GM12873 (cell line): ENCODE measurements around the gene ANKS4B.

Experiments
- TF ChIP-seq, protein P1 (sequence below): IDR thresholded peaks from 2 replicates; pipeline ENCODE4 v1.5.1; 2012; ENCODE audit warnings: low read depth, mild to moderate bottlenecking, moderate library complexity, low read length, control low read depth; ENCODE audit not compliant: insufficient read depth; ENCODE audit errors: missing control alignments

Gene ANKS4B

DNA sequence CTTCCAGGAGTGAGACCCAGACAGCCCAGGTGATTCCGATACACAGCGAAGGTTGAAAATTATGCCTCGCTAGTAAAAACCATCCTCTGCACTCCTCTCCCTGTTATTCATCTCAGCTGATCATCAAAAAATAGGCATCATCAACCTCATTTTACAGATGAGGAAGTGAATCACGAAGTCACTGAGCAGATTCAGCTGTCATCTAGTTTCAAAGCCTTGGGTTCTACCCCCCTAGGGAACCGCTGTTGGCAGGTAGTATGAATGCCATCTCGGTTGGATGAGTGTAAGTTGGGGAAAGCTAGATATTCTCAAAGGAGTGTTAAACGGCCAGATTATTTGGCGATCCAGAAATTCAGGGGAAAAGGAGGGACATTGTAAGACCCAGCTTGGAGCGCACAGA lies 42.6 kb downstream of the ANKS4B start:
- TF ChIP-seq, protein P1, sequence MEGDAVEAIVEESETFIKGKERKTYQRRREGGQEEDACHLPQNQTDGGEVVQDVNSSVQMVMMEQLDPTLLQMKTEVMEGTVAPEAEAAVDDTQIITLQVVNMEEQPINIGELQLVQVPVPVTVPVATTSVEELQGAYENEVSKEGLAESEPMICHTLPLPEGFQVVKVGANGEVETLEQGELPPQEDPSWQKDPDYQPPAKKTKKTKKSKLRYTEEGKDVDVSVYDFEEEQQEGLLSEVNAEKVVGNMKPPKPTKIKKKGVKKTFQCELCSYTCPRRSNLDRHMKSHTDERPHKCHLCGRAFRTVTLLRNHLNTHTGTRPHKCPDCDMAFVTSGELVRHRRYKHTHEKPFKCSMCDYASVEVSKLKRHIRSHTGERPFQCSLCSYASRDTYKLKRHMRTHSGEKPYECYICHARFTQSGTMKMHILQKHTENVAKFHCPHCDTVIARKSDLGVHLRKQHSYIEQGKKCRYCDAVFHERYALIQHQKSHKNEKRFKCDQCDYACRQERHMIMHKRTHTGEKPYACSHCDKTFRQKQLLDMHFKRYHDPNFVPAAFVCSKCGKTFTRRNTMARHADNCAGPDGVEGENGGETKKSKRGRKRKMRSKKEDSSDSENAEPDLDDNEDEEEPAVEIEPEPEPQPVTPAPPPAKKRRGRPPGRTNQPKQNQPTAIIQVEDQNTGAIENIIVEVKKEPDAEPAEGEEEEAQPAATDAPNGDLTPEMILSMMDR = no peak

DNA sequence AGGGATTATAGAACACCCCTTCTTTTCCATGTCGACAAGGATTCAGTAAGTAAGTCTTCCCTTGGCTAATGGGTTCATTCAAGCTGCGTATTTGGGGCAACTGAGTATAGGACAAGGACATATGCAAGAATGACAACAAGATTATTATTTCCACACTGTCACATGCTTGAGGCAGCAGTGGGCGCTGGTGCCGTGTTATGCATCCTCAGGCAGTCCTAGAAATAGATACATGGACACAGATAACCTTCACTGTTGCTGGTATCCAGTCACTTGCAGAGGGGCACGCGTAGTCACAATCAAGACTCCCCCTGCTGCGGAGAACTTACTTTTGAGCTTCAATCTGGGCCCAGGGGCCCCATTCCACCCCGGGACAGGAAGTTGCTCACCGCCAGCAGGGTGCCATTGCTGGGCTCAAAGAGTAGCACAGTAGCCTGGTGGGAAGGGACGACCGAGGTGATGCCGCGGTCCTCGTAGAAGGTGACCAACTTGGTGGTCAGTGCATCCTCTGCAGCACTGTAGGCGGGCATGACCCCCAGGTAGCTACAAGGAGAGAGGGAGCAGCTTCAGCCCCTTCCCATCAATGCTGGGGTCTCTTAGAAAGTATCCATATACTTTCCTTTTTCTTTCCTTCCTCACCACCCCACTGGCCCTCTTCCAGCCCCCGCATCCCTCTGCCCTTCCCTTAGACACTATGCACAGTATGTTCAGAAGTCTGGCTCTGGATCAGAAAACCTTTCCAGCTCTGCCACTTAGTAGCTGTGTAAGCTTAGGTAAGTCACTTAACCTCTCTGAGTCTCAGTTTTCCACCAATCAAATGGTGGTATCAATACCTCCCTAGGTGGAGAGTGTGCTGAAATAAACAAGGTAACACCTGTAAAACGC lies 43.8 kb downstream of the ANKS4B start:
- TF ChIP-seq, protein P1 = no peak

DNA sequence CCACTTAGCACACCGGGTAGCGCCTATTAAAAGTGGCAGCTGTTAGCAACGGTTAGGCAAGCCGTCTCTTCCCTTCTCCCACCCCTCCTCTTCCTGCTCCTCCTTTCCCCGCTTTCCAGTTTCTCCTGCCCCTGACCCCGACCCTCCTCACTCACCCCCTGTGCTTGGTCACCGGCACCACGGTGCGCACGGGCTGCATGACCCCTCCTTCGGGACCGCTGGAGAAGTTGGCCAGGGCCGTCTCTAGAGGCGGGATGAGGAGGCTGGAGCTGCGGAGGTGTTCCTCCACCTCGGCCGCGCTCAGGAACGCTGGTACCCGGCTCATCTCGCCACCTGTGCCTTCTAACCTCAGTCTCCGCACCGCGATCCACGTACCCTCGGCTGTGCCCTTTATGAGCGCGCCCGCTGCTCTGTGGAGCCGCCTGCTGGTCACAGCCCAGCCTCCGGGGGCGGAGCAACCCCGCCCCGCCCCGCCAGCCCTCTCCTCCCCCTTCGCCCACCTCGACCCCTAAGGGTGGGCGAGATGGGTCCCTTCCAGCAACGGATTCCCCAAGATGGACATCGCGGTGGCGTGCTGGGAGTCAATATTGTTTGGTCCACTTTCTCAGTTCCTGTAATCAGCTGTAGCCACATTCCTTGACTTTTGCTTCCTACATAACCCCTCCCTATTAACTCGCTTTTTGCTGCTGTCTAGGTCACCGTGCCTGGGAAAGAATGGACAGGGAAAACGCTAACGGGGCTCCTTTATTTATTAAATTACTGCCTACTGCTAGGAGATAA lies 44.6 kb downstream of the ANKS4B start, which contains the start of gene CRYM:
Gene CRYM (minus strand): TSS at position 364 of the 780 bp plus-strand sequence. CDS start 39 bp downstream, at position 325.
- TF ChIP-seq, protein P1 = peak; percentile 81

DNA sequence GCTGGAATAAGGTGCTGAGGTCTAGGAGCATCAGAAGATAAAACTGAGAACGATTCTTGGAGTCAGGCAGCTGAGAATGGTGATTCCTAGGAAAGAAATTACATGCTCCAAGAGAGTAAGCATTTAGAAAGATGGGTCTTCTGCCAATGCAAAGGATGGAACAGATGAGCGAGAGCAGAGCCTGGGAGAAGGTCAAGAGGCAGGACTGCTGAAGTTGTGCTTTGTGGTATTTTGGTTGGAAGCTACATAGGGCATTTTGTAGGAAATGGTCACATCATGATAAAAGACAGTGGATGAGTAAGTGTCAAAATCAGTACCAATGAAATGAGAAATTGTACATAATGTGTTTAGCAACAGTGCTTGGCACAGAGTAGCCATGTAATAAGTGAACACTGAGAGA lies 46.0 kb downstream of the ANKS4B start:
- TF ChIP-seq, protein P1 = no peak

DNA sequence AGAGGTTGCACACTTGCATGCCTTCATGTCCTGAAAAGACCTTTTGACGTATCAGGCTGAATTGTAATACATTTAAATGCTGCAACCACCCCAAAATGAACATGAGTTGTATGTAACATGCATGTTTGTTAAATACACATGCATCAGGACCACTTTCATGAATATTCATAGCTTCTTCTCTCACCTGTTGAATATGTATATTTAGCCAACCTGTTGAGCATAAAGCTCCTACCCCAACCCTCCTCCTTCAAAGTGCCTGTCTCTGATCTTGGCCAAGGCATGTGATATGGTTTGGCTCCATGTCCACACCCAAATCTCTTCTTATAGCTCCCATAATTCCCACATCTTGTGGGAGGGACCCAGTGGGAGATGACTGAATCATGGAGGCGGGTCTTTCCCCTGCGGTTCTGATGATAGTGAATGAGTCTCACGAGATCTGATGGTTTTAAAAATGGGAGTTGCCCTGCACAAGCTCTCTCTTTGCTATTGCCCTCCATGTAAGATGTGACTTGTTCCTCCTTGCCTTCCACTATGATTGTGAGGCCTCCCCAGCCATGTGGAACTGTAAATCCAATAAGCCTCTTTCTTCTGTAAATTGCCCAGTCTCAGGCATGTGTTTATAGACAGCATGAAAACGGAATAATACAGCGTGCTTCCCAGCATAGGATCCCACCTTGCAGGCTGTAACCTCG lies 48.3 kb downstream of the ANKS4B start:
- TF ChIP-seq, protein P1 = no peak

DNA sequence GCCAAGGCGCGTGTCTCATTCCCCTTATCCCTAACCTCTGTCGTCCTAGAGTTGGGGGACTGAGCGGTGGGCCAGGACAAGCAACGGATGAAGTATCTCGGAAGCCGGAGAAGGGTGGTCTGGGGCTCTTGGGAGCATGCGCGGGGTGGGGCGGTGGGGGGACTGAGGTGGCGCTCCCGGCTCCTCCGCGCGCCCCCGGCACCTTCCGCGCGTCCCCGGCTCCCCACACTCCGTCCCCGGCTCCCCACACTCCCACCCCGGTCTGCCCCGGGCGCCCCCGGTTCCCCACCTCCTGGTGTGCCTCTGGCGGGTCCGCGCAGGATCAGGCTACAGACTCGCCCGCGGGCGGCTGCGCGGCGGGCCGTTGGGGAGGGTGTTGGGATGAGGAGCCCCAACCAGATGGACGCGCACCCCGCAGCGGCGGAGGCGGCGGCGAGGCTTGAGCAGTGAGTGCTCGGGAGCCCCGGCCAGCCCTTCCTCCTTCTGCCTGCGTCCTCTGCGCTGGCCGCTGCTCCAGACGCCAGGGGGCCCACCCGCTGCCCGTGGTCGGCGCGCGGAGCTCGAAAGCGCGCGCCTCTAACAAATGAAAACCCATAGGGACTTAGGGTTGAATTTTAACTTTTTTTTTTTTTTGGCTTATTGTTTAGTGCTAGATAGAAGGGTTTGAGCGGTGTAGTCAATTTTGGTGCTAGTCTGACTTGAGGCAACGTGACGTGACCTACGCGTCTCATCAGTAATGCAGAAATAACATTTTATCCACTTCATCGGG lies 50.2 kb downstream of the ANKS4B start:
- TF ChIP-seq, protein P1 = peak; percentile 16
